ENCODE measurements around the gene SLC18B1.
A peak's percentile ranks its signal among the peaks of the same experiment; 100 is the strongest.

Gene SLC18B1

GRCh38 chr6:132797951-132798868 lies at the start of gene SLC18B1:
TSS of gene SLC18B1 (minus strand) at chr6:132798637. CDS start at chr6:132798456, 181 bp downstream.
- Histone ChIP-seq H3K27ac (ENCODE audit: low read length) (no peak within 1 kb of the TSS), H3K4me3 (ENCODE audit: low read length) (peak within 1 kb of the TSS; percentile 85), H3K9ac (ENCODE audit: low read depth, low read length) (peak within 1 kb of the TSS; percentile 85; the same call in 1 of the 2 replicates), H3K9me3 (ENCODE audit: insufficient read depth, low read depth, low read length) (peaks cover 4% of the 10 kb centered on the region; the same call in 1 of the 2 replicates), H3K36me3 (ENCODE audit: insufficient read depth, low read depth, low read length) (peaks cover 10% of the 10 kb centered on the region; the same call in 1 of the 2 replicates), H3K27me3 (ENCODE audit: insufficient read depth, low read length) (no peaks in the 10 kb centered on the region), H3K4me1 (ENCODE audit: insufficient read depth, low read length) (peaks cover 3% of the 10 kb centered on the region; the same call in 1 of the 2 replicates)

DNA sequence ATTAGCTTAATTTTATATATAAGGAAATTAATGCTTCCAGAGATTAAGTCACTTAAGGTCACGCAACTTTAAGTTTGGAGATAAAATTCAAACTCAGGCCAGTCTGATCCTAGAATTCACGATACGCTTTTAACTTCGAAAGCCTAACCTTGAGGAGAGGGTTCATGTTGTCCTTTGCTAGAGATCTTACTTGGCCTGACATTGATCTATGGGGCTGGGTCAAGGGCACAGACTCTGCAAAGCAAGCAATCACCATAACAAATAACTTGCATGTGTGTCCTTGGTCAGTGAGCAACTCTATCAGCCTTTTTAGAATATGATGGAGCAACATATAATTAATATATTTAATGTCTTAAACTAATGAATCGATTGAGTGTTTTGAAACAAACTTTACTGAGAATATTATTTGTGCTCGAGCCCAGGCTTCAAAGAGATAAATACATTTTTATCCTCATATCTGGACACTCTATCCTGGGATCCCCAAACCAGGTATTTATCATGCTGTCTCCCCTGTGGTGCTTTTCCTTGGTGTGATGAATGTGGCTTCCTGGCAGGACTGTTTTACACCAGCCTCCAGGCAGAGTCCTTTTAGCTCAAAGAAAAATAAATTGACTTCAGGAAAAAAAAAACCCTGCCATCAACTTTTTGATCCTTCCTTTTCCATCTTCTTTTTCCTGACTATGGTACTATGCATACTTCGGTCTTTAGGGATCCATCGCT lies 45.0 kb upstream of the SLC18B1 start:
- Histone ChIP-seq H3K36me3 (ENCODE audit: insufficient read depth, low read depth, low read length) (no peaks in the 10 kb centered on the region), H3K27ac (ENCODE audit: low read length) (no peak overlapping the region), H3K4me3 (ENCODE audit: low read length) (no peak overlapping the region), H3K9ac (ENCODE audit: low read depth, low read length) (no peak overlapping the region; the same call in 1 of the 2 replicates), H3K27me3 (ENCODE audit: insufficient read depth, low read length) (no peaks in the 10 kb centered on the region), H3K9me3 (ENCODE audit: insufficient read depth, low read depth, low read length) (no peaks in the 10 kb centered on the region), H3K4me1 (ENCODE audit: insufficient read depth, low read length) (peaks cover 7% of the 10 kb centered on the region)

DNA sequence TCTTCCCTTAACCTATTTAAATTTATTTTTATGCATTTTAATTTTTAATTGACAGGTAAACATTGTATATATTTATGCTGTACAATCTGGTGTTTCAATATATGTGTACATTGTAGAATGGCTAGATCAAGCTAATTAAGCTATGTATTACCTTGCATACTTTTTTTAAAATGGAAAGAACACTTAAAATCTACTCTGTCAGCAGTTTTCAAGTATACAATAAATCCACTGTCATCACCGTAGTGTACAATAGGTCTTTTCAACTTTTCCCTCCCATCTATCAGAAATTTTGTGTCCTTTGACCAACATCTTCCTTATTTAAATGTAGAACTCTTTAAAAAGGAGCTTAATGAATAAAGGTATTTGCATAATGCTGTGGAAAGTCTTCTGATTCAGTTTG lies 43.5 kb upstream of the SLC18B1 start:
- no peaks in the 10 kb centered on the region for H3K36me3 ChIP-seq (ENCODE audit: insufficient read depth, low read depth, low read length)
- no peak overlapping the region for H3K27ac ChIP-seq (ENCODE audit: low read length)
- no peaks in the 10 kb centered on the region for H3K9me3 ChIP-seq (ENCODE audit: insufficient read depth, low read depth, low read length)
- no peak overlapping the region for H3K9ac ChIP-seq (ENCODE audit: low read depth, low read length)
- peaks cover 7% of the 10 kb centered on the region for H3K4me1 ChIP-seq (ENCODE audit: insufficient read depth, low read length)
- no peak overlapping the region for H3K4me3 ChIP-seq (ENCODE audit: low read length)
- no peaks in the 10 kb centered on the region for H3K27me3 ChIP-seq (ENCODE audit: insufficient read depth, low read length)

DNA sequence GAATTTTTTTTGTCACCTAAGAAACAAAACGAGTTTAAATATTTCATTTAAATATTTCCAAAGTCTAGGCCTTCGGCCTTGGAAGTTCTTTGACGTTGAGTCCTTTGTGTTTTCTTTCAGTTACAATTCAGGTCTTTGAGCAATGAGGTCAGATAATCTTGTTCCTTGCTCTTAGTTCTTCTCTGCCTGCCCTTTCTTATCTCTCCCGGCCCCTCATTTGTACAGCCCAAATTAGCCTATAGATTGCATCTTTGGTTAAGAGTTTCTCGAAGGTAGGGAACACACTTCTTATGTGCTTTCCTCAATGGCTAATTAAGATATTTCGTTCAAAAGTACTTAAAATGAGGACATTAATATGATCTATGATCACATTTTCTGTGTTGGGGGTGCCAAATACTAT lies 34.5 kb upstream of the SLC18B1 start:
- H3K9me3 ChIP-seq (ENCODE audit: insufficient read depth, low read depth, low read length), result no peaks in the 10 kb centered on the region
- no peaks in the 10 kb centered on the region for H3K27me3 ChIP-seq (ENCODE audit: insufficient read depth, low read length)
- H3K9ac ChIP-seq (ENCODE audit: low read depth, low read length), result no peak overlapping the region
- H3K27ac ChIP-seq (ENCODE audit: low read length), result no peak overlapping the region
- H3K4me1 ChIP-seq (ENCODE audit: insufficient read depth, low read length), result no peaks in the 10 kb centered on the region
- H3K4me3 ChIP-seq (ENCODE audit: low read length), result no peak overlapping the region
- no peaks in the 10 kb centered on the region for H3K36me3 ChIP-seq (ENCODE audit: insufficient read depth, low read depth, low read length)

DNA sequence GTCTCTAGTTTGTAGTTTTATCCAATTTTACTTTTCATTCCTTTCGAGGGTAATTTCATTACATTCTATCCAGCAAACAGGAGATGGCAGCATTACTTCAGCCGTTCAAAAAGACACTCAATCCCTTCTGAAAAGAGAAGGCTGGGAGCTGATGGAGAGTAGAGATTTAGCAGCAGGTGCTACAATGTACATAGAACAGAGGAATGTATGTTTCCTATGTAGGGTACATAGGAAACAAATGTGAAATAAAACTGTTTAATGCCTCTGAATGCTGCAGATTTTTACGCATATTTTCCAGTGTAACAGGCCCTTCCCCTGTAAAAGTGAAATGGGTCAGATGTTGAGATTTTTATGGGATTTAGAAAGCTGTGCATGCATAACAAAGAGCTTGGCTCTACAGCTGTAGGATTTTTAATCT lies 31.9 kb upstream of the SLC18B1 start:
- Histone ChIP-seq H3K36me3 (ENCODE audit: insufficient read depth, low read depth, low read length) (no peaks in the 10 kb centered on the region), H3K27me3 (ENCODE audit: insufficient read depth, low read length) (no peaks in the 10 kb centered on the region), H3K4me1 (ENCODE audit: insufficient read depth, low read length) (no peaks in the 10 kb centered on the region), H3K9me3 (ENCODE audit: insufficient read depth, low read depth, low read length) (no peaks in the 10 kb centered on the region), H3K9ac (ENCODE audit: low read depth, low read length) (no peak overlapping the region), H3K27ac (ENCODE audit: low read length) (no peak overlapping the region), H3K4me3 (ENCODE audit: low read length) (no peak overlapping the region)

- H3K27ac ChIP-seq (ENCODE audit: low read length), result peak overlapping the region; percentile 18
- no peak overlapping the region for H3K4me3 ChIP-seq (ENCODE audit: low read length)
- H3K4me1 ChIP-seq (ENCODE audit: insufficient read depth, low read length), result 0 out of 2 replicates have a peak, but pooled peaks cover 5% of the 10 kb centered on the region
- no peaks in the 10 kb centered on the region for H3K9me3 ChIP-seq (ENCODE audit: insufficient read depth, low read depth, low read length)
- no peak overlapping the region for H3K9ac ChIP-seq (ENCODE audit: low read depth, low read length)
- no peaks in the 10 kb centered on the region for H3K27me3 ChIP-seq (ENCODE audit: insufficient read depth, low read length)
- peaks cover 39% of the 10 kb centered on the region for H3K36me3 ChIP-seq (ENCODE audit: insufficient read depth, low read depth, low read length)
These were observed 22.4 kb upstream of the SLC18B1 start for GRCh38 chr6:132820629-132821381.

DNA sequence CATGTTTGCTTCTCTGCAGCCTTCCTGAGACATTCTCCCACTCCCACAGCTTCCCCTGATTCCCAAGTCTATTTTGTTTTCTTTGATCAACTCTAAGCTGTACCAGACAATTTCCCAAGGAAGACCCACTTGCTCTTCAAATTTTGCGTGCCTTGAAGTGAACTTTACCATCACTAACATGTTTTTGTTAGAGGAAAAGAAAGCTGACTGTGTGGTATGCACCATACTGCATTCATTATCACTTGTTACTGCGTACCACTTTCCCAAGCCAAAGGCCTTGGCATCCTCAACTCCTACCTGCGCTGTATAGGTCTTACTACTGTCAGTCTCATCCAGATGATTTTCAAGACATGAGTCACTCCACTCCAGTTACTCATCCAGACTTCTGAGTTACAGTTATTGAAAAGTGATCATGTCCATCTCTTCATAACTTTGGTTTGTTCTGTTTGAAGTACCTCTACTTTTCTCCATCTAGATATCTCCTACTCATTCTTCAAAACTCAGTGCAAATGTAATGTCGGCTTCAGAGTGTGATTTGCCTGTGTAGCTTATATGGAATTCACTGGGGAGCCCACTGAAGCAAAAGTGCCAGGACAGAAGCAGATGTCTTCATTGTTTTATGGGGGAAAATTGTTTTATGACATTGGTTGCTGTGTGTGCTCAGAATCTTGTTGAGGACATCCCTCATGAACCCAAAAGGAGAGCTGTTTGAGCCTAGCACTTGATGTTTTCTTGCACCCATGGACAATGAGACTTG lies 21.1 kb upstream of the SLC18B1 start:
- H3K4me1 ChIP-seq (ENCODE audit: insufficient read depth, low read length), result 0 out of 2 replicates have a peak, but pooled peaks cover 5% of the 10 kb centered on the region
- H3K27me3 ChIP-seq (ENCODE audit: insufficient read depth, low read length), result no peaks in the 10 kb centered on the region
- no peak overlapping the region for H3K4me3 ChIP-seq (ENCODE audit: low read length)
- no peak overlapping the region for H3K27ac ChIP-seq (ENCODE audit: low read length)
- no peak overlapping the region for H3K9ac ChIP-seq (ENCODE audit: low read depth, low read length)
- H3K36me3 ChIP-seq (ENCODE audit: insufficient read depth, low read depth, low read length), result peaks cover 51% of the 10 kb centered on the region
- no peaks in the 10 kb centered on the region for H3K9me3 ChIP-seq (ENCODE audit: insufficient read depth, low read depth, low read length)

DNA sequence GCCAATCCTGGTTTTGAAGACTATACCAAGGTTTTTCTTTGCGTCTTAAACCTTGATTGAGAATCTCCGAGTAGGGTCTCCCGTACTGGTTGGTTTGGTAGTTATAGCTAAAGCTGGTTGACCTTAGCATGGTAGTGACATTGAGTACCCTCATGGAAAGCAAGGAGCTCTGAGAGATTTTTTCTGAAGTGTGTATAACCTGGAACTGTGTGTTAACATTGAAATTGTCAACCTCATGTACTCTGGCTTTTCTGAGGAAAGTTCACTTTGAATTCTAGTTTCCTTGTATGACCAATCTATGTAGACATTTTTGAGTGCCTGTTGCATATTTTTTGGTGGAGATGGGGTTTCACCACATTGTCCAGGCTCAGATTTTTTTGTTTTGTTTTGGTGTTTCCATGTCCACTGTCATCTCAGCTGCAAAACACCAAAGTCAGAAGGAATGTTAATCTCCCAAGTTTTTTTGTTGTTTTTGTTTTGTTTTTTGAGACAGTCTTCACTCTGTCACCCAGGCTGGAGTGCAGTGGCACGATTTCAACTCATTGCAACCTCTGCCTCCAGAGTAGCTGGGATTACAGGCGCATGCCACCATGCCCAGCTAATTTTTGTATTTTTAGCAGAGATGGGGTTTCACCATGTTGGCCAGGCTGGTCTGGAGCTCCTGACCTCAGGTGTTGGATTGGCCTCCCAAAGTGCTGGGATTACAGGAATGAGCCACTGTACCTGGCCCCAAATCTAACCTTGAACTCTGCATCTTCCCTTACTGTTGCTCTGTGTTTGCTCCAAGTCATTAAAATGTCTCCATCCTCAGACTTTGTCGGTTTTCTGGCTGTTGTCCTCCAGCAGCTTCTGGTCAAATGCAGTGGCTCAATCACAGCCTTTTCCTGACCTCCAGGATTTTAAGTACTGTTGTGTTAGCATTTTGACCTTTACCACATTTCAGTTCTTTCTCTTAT lies 20.2 kb upstream of the SLC18B1 start:
- H3K27ac ChIP-seq (ENCODE audit: low read length), result no peak overlapping the region
- peaks cover 51% of the 10 kb centered on the region for H3K36me3 ChIP-seq (ENCODE audit: insufficient read depth, low read depth, low read length)
- no peak overlapping the region for H3K4me3 ChIP-seq (ENCODE audit: low read length)
- H3K27me3 ChIP-seq (ENCODE audit: insufficient read depth, low read length), result no peaks in the 10 kb centered on the region
- H3K9ac ChIP-seq (ENCODE audit: low read depth, low read length), result no peak overlapping the region
- H3K9me3 ChIP-seq (ENCODE audit: insufficient read depth, low read depth, low read length), result no peaks in the 10 kb centered on the region
- H3K4me1 ChIP-seq (ENCODE audit: insufficient read depth, low read length), result 0 out of 2 replicates have a peak, but pooled peaks cover 5% of the 10 kb centered on the region

- Histone ChIP-seq H3K9ac (ENCODE audit: low read depth, low read length) (no peak overlapping the region; the same call in 1 of the 2 replicates), H3K4me1 (ENCODE audit: insufficient read depth, low read length) (0 out of 2 replicates have a peak, but pooled peaks cover 5% of the 10 kb centered on the region), H3K27ac (ENCODE audit: low read length) (no peak overlapping the region), H3K27me3 (ENCODE audit: insufficient read depth, low read length) (no peaks in the 10 kb centered on the region), H3K4me3 (ENCODE audit: low read length) (no peak overlapping the region; the same call in 1 of the 2 replicates), H3K36me3 (ENCODE audit: insufficient read depth, low read depth, low read length) (peaks cover 51% of the 10 kb centered on the region), H3K9me3 (ENCODE audit: insufficient read depth, low read depth, low read length) (no peaks in the 10 kb centered on the region)
These were observed 19.3 kb upstream of the SLC18B1 start for GRCh38 chr6:132817554-132818403.

Measured in iPS-20b (cell line).